Measurements from ENCODE around the gene ATF6.

Gene ATF6

DNA sequence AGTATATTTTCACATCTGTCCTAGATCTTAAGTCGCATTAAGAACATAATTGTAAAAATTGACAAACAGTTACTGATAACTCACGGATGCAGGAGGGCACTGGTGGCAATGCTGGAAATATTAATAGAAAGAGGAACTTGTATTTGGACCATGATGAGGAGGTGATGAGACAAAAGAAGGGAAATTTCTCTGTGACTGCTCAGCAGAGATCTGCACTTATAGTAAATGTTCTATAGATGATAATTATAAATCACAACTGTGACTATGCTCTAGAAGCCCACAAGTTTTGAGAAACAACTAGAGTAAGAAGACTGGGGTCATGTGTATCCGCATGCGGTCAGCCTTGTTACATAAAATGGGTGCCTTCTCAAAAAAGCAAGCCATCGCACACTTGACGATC, 25.2 kb upstream of the ATF6 start:
- no peak for TF ChIP-seq MYC (IDR thresholded peaks at IDR 0.05; ENCODE audit: low read depth, low read length)
- no peak for TF ChIP-seq POLR2A (IDR thresholded peaks at IDR 0.05; ENCODE audit: extremely low read depth, insufficient read length)
- TF ChIP-seq, protein P1, sequence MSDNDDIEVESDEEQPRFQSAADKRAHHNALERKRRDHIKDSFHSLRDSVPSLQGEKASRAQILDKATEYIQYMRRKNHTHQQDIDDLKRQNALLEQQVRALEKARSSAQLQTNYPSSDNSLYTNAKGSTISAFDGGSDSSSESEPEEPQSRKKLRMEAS (IDR thresholded peaks at IDR 0.05; ENCODE audit: low read depth, low read length), result no peak
- no peak for TF ChIP-seq CTCF (IDR thresholded peaks at IDR 0.05; ENCODE audit: low read depth, low read length)
- DNase-seq (ENCODE audit: low read depth), result no peak
- no peak overlapping the region for H3K4me3 ChIP-seq (ENCODE audit: low read depth, low read length)

DNA sequence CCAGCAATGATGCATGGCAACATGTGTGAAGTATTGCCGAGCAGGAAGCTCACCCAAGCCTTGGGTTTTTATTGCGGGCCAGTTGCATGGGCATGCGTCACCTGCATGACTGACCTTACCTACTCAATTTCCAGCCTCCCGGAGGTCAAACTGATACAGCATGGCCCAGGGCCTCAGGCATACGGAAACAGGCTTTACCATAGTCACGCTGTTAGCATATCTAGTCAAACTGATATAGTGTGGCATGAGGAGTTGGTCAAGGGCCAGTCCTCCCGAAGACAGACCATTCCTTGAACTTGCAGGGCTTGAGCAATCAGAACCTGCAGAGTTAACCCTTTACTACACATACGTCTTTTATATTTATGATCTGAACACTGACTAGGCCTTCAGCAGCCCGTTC, 22.9 kb upstream of the ATF6 start:
- no peak overlapping the region for H3K4me3 ChIP-seq (ENCODE audit: low read depth, low read length)
- DNase-seq (ENCODE audit: low read depth), result no peak
- TF ChIP-seq MYC (IDR thresholded peaks at IDR 0.05; ENCODE audit: low read depth, low read length) (no peak), CTCF (IDR thresholded peaks at IDR 0.05; ENCODE audit: low read depth, low read length) (no peak), POLR2A (IDR thresholded peaks at IDR 0.05; ENCODE audit: extremely low read depth, insufficient read length) (no peak)
- TF ChIP-seq, protein P1 (IDR thresholded peaks at IDR 0.05; ENCODE audit: low read depth, low read length), result no peak

DNA sequence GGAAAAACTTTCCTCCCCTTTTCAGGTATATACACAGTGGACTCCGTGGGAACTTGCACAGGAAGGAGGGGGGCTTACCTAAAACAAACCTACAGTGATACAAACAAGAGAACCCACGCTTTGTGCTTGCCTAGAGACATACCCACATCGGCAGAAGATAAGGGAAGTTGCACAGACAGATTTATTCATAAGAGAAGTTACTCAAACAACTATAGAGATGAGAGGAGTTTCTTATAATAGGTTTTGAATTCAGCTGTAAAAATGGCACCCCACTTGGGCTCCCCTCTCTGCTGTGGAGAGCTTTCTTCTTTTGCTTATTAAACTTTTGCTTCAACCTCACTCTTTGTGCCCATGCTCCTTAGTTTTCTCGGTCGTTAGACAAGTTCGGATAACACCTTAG, 18.3 kb upstream of the ATF6 start:
- DNase-seq (ENCODE audit: low read depth), result no peak
- no peak overlapping the region for H3K4me3 ChIP-seq (ENCODE audit: low read depth, low read length)
- TF ChIP-seq MYC (IDR thresholded peaks at IDR 0.05; ENCODE audit: low read depth, low read length) (no peak), CTCF (IDR thresholded peaks at IDR 0.05; ENCODE audit: low read depth, low read length) (no peak), POLR2A (IDR thresholded peaks at IDR 0.05; ENCODE audit: extremely low read depth, insufficient read length) (no peak)
- TF ChIP-seq, protein P1 (IDR thresholded peaks at IDR 0.05; ENCODE audit: low read depth, low read length), result no peak

- peak within 1 kb of the TSS; percentile 95 for H3K4me3 ChIP-seq (ENCODE audit: low read depth, low read length)
- peak; percentile 98 for DNase-seq (ENCODE audit: low read depth)
- TF ChIP-seq, protein P1 (IDR thresholded peaks at IDR 0.05; ENCODE audit: low read depth, low read length), result peak; percentile 51; the same call in 1 of the 2 replicates
- TF ChIP-seq POLR2A (IDR thresholded peaks at IDR 0.05; ENCODE audit: extremely low read depth, insufficient read length) (peak; percentile 67), CTCF (IDR thresholded peaks at IDR 0.05; ENCODE audit: low read depth, low read length) (peak; percentile 28), MYC (IDR thresholded peaks at IDR 0.05; ENCODE audit: low read depth, low read length) (0 out of 2 replicates have a peak, but pooled peaks have one; percentile 31)
Observed at GRCh38 chr1:161749509-161750407, 16.4 kb upstream of the ATF6 start, which contains the start of gene DUSP12. TSS of gene DUSP12 (plus strand) at chr1:161749786. CDS start at chr1:161749802, 16 bp downstream.

- TF ChIP-seq POLR2A (IDR thresholded peaks at IDR 0.05; ENCODE audit: extremely low read depth, insufficient read length), result no peak
- peak; percentile 64 for TF ChIP-seq CTCF (IDR thresholded peaks at IDR 0.05; ENCODE audit: low read depth, low read length)
- peak; percentile 41 for DNase-seq (ENCODE audit: low read depth)
- no peak overlapping the region for H3K4me3 ChIP-seq (ENCODE audit: low read depth, low read length)
Observed at GRCh38 chr1:161763522-161764098, 2.5 kb upstream of the ATF6 start.

Measured in NB4 (cell line).